HPDE6-E6E7 (cell line): ENCODE measurements around the gene MRM3.
"Not testable (repeated sequence)": the region's sequence is repeated elsewhere in the genome, so short reads cannot be mapped to it uniquely, and the experiment has no call there.

ENCODE experiments used
- DNase-seq: peaks from one replicate; pipeline ENCODE4 v3.0.0; 2011; ENCODE audit warnings: missing footprints; ENCODE audit errors: extremely low spot score

The MRM3 gene

GRCh38 chr17:824378-824777, 42.2 kb downstream of the MRM3 start:
- DNase-seq: no peak

- DNase-seq: no peak
These were observed 43.1 kb downstream of the MRM3 start for GRCh38 chr17:825216-825615.

- DNase-seq: no peak
These were observed 44.6 kb downstream of the MRM3 start for GRCh38 chr17:826778-827177.

GRCh38 chr17:828761-829160, 46.6 kb downstream of the MRM3 start:
- DNase-seq: no peak

- DNase-seq: not testable (repeated sequence)
These were observed 47.5 kb downstream of the MRM3 start for GRCh38 chr17:829614-830013.

GRCh38 chr17:830381-830780, 48.2 kb downstream of the MRM3 start:
- DNase-seq: no peak

GRCh38 chr17:830950-831349, 48.8 kb downstream of the MRM3 start:
- DNase-seq: no peak

GRCh38 chr17:834136-834535, 52.0 kb downstream of the MRM3 start:
- no peak for DNase-seq

- DNase-seq: no peak
These were observed 53.1 kb downstream of the MRM3 start for GRCh38 chr17:835263-835662.

- not testable (repeated sequence) for DNase-seq
These were observed 53.6 kb downstream of the MRM3 start for GRCh38 chr17:835721-836120.

GRCh38 chr17:836151-836550, 54.0 kb downstream of the MRM3 start:
- no peak for DNase-seq

- DNase-seq: no peak
These were observed 56.3 kb downstream of the MRM3 start for GRCh38 chr17:838486-838885.

- DNase-seq: no peak
These were observed 59.2 kb downstream of the MRM3 start for GRCh38 chr17:841313-841712.
